GM23338 (cell line): ENCODE data around the gene OR2T10. TPM values are rescaled to one million over a fixed set of nuclear protein-coding genes. Genes with fewer than 3 reads are reported as not detected.

ENCODE experiments used
- ATAC-seq: fragments of 200-7000 bp; cut with Tn5 transposase; 3 replicates; pipeline ENCODE4 v1.9.1; 2020
- DNase-seq: peaks from one replicate; pipeline ENCODE4 v3.0.0-alpha.2; 2015; ENCODE audit warnings: low spot score
- H2AFZ ChIP-seq: fragments of 200-600 bp; sonication (generic); 2 replicates; pipeline ENCODE4 v1.8.0; 2016; ENCODE audit warnings: antibody characterized with exemption, mild to moderate bottlenecking, moderate library complexity
- H3F3A ChIP-seq: fragments of 200-600 bp; sonication (generic); replicated peaks from 2 replicates; pipeline ENCODE4 v1.8.0; 2017; ENCODE audit warnings: antibody characterized with exemption, mixed run types, low read depth
- H3K27ac ChIP-seq: fragments of 200-600 bp; sonication (generic); 2 replicates; pipeline ENCODE4 v1.6.1; 2016; ENCODE audit warnings: low read depth
- H3K27me3 ChIP-seq: fragments of 200-600 bp; sonication (generic); 2 replicates; pipeline ENCODE4 v1.8.0; 2016; ENCODE audit warnings: mild to moderate bottlenecking, mixed run types, moderate library complexity; ENCODE audit not compliant: insufficient read depth
- H3K36me3 ChIP-seq: fragments of 200-600 bp; sonication (generic); 2 replicates; pipeline ENCODE4 v1.8.0; 2016; ENCODE audit warnings: mild to moderate bottlenecking; ENCODE audit not compliant: insufficient read depth
- H3K4me1 ChIP-seq: fragments of 200-600 bp; sonication (generic); 2 replicates; pipeline ENCODE4 v1.8.0; 2016; ENCODE audit warnings: mild to moderate bottlenecking, moderate library complexity; ENCODE audit not compliant: insufficient read depth
- H3K4me2 ChIP-seq: fragments of 200-600 bp; sonication (generic); 2 replicates; pipeline ENCODE4 v1.7.1; 2017; ENCODE audit warnings: mixed run types
- H3K4me3 ChIP-seq: fragments of 200-600 bp; sonication (generic); 2 replicates; pipeline ENCODE4 v1.6.1; 2016; ENCODE audit warnings: mixed run types
- H3K79me2 ChIP-seq: fragments of 200-600 bp; sonication (generic); replicated peaks from 2 replicates; pipeline ENCODE4 v1.8.0; 2017; ENCODE audit warnings: mild to moderate bottlenecking; ENCODE audit not compliant: insufficient read depth
- H3K9me2 ChIP-seq: fragments of 200-600 bp; sonication (generic); 2 replicates; pipeline ENCODE4 v1.8.0; 2017; ENCODE audit not compliant: insufficient read depth
- H4K20me1 ChIP-seq: fragments of 200-600 bp; sonication (generic); replicated peaks from 2 replicates; pipeline ENCODE4 v1.8.0; 2017; ENCODE audit warnings: mild to moderate bottlenecking; ENCODE audit not compliant: insufficient read depth
- H3K27ac Mint-ChIP-seq: 2 replicates; pipeline ENCODE4 v1.8.0; 2020; ENCODE audit warnings: inconsistent platforms, mild to moderate bottlenecking, moderate library complexity, mixed read lengths
- H3K27me3 Mint-ChIP-seq: 3 replicates; pipeline ENCODE4 v1.8.0; 2022; ENCODE audit warnings: low read depth, mild to moderate bottlenecking, moderate library complexity, mixed read lengths, inconsistent platforms; ENCODE audit not compliant: insufficient read depth, poor library complexity
- H3K36me3 Mint-ChIP-seq: 3 replicates; pipeline ENCODE4 v1.8.0; 2021; ENCODE audit warnings: low read depth, mild to moderate bottlenecking, inconsistent platforms, moderate library complexity, mixed read lengths
- H3K4me1 Mint-ChIP-seq: 3 replicates; pipeline ENCODE4 v1.8.0; 2020; ENCODE audit warnings: mild to moderate bottlenecking, inconsistent platforms, mixed read lengths
- H3K4me3 Mint-ChIP-seq: 3 replicates; pipeline ENCODE4 v1.8.0; 2021; ENCODE audit warnings: moderate library complexity, mild to moderate bottlenecking, inconsistent platforms, mixed read lengths
- H3K9me3 Mint-ChIP-seq: 3 replicates; pipeline ENCODE4 v1.8.0; 2020; ENCODE audit warnings: moderate library complexity, mild to moderate bottlenecking, inconsistent platforms, mixed read lengths
- CREB1 ChIP-seq: fragments of 250-450 bp; sonication (Bioruptor Pico); IDR thresholded peaks from 2 replicates; pipeline ENCODE4 v1.5.0; 2020; ENCODE audit warnings: low read depth, mild to moderate bottlenecking, moderate library complexity
- CTCF ChIP-seq, 2 experiments: fragments of 200-600 bp in 1 of 2; sonication (generic) in 1 of 2; conservative IDR thresholded peaks; 2 replicates each; pipeline versions ENCODE4 v1.5.1 to v1.6.1; 2016 to 2017; ENCODE audit warnings: antibody characterized with exemption in 2 of 2, low read depth in 2 of 2, mild to moderate bottlenecking in 2 of 2, moderate library complexity in 1 of 2
- ETS1 ChIP-seq: IDR thresholded peaks from 2 replicates; pipeline ENCODE4 v1.6.1; 2016; ENCODE audit warnings: antibody characterized with exemption
- EZH2phosphoT487 ChIP-seq: fragments of 200-600 bp; sonication (generic); IDR thresholded peaks from one replicate; pipeline ENCODE4 v1.8.1; 2018; ENCODE audit warnings: antibody characterized with exemption; ENCODE audit not compliant: unreplicated experiment
- JUNB ChIP-seq: IDR thresholded peaks from one replicate; pipeline ENCODE4 v1.6.1; 2016; ENCODE audit warnings: antibody characterized with exemption; ENCODE audit not compliant: unreplicated experiment
- NANOG ChIP-seq: IDR thresholded peaks from 2 replicates; pipeline ENCODE4 v1.6.1; 2016; ENCODE audit warnings: antibody characterized with exemption, borderline replicate concordance
- POLR2AphosphoS5 ChIP-seq: IDR thresholded peaks from 2 replicates; pipeline ENCODE4 v1.6.1; 2016; ENCODE audit warnings: antibody characterized with exemption, low read depth
- STAT1 ChIP-seq: IDR thresholded peaks from one replicate; pipeline ENCODE4 v1.6.1; 2016; ENCODE audit warnings: antibody characterized with exemption; ENCODE audit not compliant: unreplicated experiment
- ZNF114 ChIP-seq: fragments of 250-450 bp; sonication (Bioruptor Pico); IDR thresholded peaks from 2 replicates; pipeline ENCODE4 v1.5.0; 2020; ENCODE audit warnings: mild to moderate bottlenecking, moderate library complexity
- ZNF331 ChIP-seq: fragments of 250-450 bp; sonication (Bioruptor Pico); IDR thresholded peaks from 2 replicates; pipeline ENCODE4 v1.5.0; 2020; ENCODE audit warnings: low read depth, mild to moderate bottlenecking, moderate library complexity
- ZNF462 ChIP-seq: fragments of 250-450 bp; sonication (Bioruptor Pico); IDR thresholded peaks from 2 replicates; pipeline ENCODE4 v1.5.0; 2020; ENCODE audit warnings: mild to moderate bottlenecking, moderate library complexity
- polyA plus RNA-seq: library from polyadenylated mRNA; unstranded; fragments of >200 nt; fragmentation: Nextera tagmentation; extraction: Ambion mirVana; gene quantifications from 2 replicates; pipeline ENCODE4 v1.2.1, GENCODE V29; 2016
- total RNA-seq: library from RNA; depleted of rRNA; stranded (reverse); fragments of >200 nt; shearing (Covaris generic); gene quantifications from 2 replicates; pipeline ENCODE4 v1.2.3, GENCODE V29; 2014
- TF ChIP-seq, protein P1 (sequence below): IDR thresholded peaks from one replicate; pipeline ENCODE4 v1.6.1; 2018; ENCODE audit warnings: antibody characterized with exemption; ENCODE audit not compliant: unreplicated experiment

Gene OR2T10
- total and polyA plus RNA-seq, 2 experiments from 2014 or later = not detected

GRCh38 chr1:248610301-248610700 lies 12.8 kb upstream of the OR2T10 start:
- no peaks in the 10 kb centered on the region for H3K79me2 ChIP-seq
- H3K27me3 Mint-ChIP-seq = no peaks in the 10 kb centered on the region
- H3K36me3 ChIP-seq = 0 out of 2 replicates have a peak, but pooled peaks cover 4% of the 10 kb centered on the region
- no peak overlapping the region for H3K27ac ChIP-seq
- TF ChIP-seq NANOG (no peak), EZH2phosphoT487 (no peak), CREB1 (CRISPR knock-in tag) (no peak), ZNF462 (CRISPR knock-in tag) (no peak), CTCF (conservative IDR thresholded peaks at IDR 0.05; ENCODE audit: low read depth in 2 of 2) (no peak), ETS1 (no peak), ZNF114 (CRISPR knock-in tag) (no peak), STAT1 (no peak), ZNF331 (CRISPR knock-in tag) (no peak), POLR2AphosphoS5 (no peak), JUNB (no peak)
- TF ChIP-seq, protein P1, sequence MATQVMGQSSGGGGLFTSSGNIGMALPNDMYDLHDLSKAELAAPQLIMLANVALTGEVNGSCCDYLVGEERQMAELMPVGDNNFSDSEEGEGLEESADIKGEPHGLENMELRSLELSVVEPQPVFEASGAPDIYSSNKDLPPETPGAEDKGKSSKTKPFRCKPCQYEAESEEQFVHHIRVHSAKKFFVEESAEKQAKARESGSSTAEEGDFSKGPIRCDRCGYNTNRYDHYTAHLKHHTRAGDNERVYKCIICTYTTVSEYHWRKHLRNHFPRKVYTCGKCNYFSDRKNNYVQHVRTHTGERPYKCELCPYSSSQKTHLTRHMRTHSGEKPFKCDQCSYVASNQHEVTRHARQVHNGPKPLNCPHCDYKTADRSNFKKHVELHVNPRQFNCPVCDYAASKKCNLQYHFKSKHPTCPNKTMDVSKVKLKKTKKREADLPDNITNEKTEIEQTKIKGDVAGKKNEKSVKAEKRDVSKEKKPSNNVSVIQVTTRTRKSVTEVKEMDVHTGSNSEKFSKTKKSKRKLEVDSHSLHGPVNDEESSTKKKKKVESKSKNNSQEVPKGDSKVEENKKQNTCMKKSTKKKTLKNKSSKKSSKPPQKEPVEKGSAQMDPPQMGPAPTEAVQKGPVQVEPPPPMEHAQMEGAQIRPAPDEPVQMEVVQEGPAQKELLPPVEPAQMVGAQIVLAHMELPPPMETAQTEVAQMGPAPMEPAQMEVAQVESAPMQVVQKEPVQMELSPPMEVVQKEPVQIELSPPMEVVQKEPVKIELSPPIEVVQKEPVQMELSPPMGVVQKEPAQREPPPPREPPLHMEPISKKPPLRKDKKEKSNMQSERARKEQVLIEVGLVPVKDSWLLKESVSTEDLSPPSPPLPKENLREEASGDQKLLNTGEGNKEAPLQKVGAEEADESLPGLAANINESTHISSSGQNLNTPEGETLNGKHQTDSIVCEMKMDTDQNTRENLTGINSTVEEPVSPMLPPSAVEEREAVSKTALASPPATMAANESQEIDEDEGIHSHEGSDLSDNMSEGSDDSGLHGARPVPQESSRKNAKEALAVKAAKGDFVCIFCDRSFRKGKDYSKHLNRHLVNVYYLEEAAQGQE = no peak
- no peaks in the 10 kb centered on the region for H3K9me2 ChIP-seq
- DNase-seq = no peak
- no peaks in the 10 kb centered on the region for H3F3A ChIP-seq
- no peak for ATAC-seq
- no peak overlapping the region for H2AFZ ChIP-seq
- H3K27me3 ChIP-seq = no peaks in the 10 kb centered on the region
- no peak overlapping the region for H3K4me3 Mint-ChIP-seq
- H3K4me1 Mint-ChIP-seq = no peaks in the 10 kb centered on the region
- H4K20me1 ChIP-seq = no peaks in the 10 kb centered on the region
- no peak overlapping the region for H3K4me2 ChIP-seq
- H3K36me3 Mint-ChIP-seq = peaks cover 26% of the 10 kb centered on the region
- H3K9me3 Mint-ChIP-seq = peaks cover 88% of the 10 kb centered on the region
- no peak overlapping the region for H3K4me3 ChIP-seq
- H3K27ac Mint-ChIP-seq = no peak overlapping the region
- H3K4me1 ChIP-seq = no peaks in the 10 kb centered on the region
